Right renal cortex interstitium (tissue), 3 donors: ENCODE measurements around the gene IRF1. TPM values are rescaled to one million over a fixed set of nuclear protein-coding genes. Genes with fewer than 3 reads are reported as not detected.
"Not testable (repeated sequence)": the region's sequence is repeated elsewhere in the genome, so short reads cannot be mapped to it uniquely, and the experiment has no call there.

Experiments
- DNase-seq, 3 donors: peaks; one replicate each; pipeline ENCODE4 v3.0.0-alpha.2; 2013; ENCODE audit warnings: low read depth in 3 of 3, low spot score in 2 of 3
- polyA plus RNA-seq, 3 donors: library from polyadenylated mRNA; unstranded; fragments of 120-200 nt; gene quantifications; one replicate each; pipeline ENCODE4 v1.2.1, GENCODE V29; 2013; ENCODE audit not compliant: insufficient read length in 3 of 3

Gene IRF1
- polyA plus RNA-seq, 3 donors: 15.1 to 21.4 (median 18.2) TPM

DNA sequence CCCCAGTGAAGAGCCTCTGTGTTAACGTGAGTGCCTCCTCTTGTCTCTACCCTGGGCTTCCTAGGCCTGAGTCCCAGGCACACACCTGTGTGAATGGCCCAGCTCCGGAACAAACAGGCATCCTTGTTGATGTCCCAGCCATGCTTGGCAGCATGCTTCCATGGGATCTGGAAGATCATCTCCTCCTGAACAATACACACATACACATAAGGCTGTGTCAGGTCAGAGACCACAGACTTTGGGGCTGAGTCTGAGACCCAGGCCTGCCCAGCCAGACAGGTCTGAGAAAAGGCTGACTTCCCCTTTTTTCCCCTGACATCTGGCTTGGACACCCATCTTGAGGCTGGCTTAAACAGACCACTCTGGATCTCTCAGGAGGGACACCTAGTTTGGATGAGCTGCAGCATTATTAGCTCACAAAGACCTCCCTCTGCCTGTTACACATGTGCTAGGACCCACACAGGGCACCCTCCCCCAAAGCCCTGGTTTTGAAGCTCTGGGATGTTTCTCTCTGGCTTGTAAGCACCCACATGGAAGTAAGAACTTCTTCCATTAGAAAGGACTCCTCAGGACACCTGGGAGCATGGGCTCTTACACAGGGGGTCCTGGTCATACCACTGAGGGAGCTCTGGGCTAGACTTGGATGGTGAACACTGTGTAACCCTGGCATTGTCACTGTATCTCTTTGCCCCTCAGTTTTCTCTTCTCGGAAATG lies 2.6 kb downstream of the IRF1 start:
- no peak for DNase-seq

DNA sequence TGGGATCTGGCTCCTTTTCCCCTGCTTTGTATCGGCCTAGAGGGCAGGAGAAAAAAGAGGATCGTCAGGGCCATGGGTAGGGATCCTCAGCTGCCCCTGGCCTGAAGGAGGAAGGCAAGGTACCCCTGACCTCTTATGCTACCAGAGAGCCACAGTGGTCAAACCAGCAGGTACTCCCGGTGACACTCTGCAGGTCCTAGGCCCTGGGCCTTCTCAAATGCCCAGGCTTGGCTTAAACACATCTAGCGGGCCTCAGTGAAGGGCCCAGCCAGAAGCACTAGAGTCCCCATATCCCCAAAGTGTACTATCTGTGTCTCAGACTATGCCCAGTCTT lies 3.5 kb downstream of the IRF1 start:
- DNase-seq: no peak

DNA sequence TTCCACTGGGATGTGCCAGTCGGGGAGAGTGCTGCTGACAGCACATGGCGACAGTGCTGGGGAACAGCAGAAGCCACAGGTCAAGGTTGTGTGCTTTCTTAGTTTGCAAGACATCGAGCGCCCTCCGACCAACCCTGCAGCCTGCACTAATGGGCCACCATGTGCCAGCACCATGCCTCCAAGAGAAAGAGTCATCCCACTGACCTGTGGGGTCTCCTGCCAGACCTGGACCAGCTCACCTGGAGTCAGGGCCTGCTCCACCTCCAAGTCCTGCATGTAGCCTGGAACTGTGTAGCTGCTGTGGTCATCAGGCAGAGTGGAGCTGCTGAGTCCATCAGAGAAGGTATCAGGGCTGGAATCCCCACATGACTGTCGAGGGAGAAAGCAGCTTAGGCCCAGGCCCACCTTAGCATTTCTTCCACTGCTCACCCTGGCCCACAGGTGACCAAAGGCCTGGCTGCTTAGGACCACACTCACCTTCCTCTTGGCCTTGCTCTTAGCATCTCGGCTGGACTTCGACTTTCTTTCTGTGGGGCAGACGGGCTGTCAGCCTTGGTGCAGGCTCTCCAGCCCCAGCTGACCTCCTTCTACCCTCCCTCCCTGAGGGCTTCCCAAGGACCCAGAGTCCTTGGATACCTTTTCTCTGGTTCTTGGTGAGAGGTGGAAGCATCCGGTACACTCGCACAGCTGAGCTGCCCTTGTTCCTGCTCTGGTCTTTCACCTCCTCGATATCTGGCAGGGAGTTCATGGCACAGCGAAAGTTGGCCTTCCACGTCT lies 4.1 kb downstream of the IRF1 start:
- no peak for DNase-seq

DNA sequence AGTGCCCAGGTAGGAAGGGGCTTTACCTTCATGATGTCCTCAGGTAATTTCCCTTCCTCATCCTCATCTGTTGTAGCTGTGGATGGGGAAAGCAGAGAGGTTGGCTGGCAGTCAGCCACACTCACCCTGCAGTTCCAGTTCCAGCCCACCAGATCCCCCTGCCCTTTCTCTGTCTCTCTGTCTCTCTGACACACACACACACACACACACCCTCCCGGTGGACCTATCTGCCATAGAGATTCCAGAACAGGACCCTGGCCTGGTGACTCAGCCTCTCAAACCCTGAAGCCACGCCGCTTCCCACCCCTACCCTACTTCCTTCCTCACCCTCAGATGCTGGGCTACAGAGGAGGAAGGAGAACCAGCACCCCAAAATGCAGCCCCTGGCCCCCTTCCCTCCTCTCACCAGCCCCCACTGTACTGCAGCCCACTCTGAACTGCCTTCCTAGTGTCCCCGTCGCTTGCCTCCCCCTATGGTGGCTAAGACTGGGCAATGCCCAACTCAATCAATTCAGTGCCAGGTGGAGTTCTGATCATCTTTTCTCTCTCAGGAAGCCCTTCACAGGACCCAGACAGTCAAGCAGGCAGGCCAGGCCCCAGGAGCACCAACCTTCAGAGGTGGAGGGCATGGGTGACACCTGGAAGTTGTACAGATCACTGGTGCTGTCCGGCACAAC lies 4.8 kb downstream of the IRF1 start:
- no peak for DNase-seq

DNA sequence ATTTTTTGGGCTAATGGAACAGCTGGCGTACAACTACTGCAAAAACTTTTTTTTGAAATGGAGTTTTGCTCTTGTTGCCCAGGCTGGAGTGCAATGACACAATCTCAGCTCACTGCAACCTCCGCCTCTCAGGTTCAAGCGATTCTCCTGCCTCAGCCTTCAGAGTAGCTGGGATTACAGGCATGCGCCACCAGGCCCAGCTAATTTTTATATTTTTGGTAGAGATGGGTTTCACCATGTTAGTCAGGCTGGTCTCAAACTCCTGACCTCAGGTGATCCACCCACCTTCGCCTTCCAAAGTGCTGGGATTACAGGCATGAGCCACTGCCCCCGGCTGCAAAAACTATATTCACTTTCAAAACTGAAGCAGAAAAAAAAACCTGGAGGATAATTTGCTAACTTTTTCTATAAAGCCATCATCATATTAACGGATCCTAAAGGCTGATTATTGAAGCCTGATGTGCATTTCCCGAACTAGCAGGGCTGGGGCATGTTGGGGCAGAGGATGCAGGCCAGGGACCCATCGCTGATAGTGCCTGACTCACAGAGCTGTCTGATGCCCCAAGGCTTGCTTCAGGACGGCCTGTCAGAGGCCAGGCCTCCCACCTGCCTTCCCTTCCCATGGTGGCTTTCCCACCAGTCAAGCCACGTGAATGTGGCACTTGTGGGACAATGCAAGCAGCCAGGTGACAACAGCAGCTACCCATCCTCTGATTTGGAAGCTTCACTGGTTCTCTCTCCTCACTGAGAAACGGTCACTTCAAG lies 5.5 kb downstream of the IRF1 start:
- not testable (repeated sequence) for DNase-seq

DNA sequence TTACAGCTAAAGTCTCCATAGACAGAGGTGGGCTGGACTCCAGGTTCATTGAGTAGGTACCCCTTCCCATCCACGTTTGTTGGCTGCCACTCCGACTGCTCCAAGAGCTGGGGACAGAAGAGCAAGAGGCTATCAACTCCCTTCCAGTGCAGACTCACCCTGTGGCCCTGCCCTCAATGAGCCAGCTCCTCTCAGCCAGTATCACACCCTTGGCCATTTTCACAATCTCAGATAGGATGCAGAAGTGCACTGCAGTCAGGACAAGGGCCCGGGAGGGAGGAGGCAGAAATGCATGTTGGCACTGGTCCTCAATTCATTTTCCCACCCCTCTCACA lies 6.2 kb downstream of the IRF1 start:
- no peak for DNase-seq

DNA sequence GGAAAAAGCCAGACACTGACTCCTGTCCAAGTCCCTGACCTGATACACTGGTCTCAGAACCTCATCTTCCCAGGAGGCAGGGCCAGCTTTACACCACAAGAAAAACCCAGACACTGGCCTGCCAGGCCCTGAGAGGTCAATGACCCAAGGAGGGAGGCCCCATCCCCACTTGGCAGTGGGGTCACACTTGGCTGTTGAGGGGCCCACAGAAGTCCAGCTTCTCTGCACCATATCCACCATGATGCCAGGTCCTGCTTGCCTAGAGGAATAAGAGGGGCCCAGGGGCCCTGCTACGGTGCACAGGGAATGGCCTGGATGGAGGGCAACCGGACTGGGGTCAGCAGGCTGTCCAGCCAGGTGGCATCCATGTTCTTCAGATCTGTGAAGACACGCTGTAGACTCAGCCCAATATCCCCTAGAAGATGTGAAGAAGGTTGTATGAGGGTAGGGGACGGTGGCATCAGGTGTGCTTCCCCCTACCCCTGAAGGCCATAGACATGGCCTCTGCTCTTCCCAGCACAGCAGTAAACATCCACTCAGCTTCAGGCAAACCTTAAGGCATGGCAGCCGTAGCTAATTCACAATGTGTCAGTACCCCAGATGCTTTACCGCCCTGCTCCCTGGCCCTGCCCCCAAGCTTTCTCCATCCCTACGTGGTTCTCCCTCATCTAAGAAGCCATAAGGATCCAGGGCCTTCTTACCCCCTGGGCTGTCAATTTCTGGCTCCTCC lies 6.7 kb downstream of the IRF1 start:
- no peak for DNase-seq

DNA sequence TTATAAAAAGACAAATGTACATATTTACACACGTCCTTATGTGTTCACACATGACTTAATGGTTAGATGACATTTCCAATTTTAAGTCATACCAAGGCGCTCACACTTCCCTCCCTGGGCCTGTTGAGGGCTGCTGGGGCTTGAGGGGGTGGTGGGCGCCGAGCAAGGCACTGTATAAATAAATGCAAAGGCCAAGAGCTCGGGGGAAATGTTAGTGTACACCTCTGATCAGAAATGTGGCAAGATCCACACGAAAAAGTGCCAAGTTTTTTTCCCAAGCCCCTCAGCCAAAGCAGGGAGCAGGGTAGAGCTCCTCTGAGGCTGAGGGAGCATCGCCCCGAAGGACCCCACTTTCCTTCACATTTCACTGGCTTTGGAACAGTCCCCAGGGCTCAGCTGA lies 7.5 kb downstream of the IRF1 start:
- DNase-seq: no peak

DNA sequence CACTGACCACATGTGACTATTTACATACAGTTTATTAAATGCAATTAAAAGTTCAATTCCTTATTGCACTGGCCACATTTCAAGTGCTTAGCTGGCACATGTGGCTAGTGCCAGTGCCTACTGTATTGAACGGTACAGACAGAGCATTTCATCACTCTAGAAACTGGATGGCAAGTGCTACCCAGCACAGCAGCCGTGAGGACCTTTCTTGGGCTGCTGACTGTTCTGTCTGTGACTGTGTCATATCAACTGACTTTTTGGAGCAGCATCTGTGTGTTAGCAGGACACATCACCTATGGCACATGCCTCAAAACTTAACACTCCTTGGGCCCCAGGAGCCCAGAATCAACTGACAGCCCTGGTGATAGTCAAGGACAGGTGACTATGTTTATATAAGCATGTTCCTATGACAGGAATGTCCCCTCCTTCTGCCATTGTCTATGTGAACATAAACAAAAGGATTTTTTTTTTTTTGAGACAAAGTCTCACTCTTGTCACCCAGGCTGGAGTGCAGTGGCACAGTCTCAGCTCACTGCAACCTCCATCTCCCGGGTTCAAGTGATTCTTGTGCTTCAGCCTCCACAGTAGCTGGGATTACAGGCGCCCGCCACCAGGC lies 8.9 kb downstream of the IRF1 start:
- no peak for DNase-seq

DNA sequence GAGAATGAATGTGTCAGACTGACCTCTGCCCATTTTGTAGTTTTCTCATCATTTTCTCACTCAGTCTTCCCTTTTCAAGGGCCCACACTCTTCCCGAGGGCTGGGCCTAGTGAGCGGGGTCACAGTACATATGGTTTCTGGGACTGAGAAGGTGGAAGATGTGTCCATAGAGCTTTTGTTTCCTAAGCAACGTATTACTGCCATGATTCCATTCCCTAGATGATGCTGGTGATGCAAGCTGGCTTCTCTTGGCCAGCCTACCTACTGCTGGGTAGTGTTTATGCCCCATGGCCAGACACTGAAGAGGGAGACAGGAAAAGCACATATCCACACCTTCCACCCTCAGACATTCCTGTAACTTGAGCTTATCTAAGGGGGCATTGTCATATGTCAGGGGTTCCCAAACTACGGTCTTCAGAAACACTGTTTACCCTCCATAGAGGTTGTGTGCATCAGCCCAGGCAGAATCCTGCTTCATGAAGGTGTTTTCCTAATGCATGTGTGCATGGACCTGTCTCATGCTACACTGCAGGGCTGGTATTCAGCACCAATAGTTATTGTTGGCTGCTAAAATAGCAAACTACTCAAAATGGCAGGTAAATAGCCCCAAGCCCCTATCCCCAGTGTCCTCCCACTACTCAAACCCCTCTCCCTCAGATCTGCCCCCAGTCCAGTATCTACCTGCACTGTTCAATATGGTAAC lies 9.5 kb downstream of the IRF1 start:
- DNase-seq: no peak

DNA sequence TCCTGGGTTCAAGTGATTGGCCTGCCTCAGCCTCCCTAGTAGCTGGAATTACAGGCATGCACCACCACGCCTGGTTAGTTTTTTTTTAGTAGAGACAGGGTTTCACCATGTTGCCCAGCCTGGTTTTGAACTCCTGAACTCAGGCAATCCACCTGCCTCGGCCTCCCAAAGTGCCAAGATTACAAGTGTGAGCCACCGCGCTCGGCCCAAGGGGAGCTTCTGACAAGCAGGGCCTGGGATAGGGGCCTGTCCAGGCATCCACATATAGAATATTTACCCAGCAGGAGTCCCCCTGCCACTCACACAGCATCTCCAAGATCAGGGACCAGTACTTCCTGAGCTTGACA lies 10.1 kb downstream of the IRF1 start:
- DNase-seq: no peak

DNA sequence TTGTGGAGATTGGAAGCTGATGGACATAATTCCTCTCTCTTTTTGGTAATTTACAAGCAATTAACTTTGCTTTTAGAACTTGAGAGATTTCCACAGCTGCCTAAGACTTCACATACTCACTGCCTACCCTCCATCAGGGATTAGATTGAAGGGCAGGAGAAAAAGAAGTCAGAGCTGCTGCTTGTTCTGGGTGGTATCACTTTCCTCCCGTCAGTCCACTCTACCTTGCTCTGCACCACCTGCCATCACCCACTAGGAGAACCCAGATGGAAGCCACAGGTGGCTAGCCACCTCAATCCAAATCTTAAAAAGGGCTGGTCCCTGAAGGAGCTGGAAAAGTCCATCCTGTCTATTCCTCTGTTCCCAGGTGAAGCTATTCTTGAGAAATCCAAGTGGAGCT lies 10.5 kb downstream of the IRF1 start:
- no peak for DNase-seq

DNA sequence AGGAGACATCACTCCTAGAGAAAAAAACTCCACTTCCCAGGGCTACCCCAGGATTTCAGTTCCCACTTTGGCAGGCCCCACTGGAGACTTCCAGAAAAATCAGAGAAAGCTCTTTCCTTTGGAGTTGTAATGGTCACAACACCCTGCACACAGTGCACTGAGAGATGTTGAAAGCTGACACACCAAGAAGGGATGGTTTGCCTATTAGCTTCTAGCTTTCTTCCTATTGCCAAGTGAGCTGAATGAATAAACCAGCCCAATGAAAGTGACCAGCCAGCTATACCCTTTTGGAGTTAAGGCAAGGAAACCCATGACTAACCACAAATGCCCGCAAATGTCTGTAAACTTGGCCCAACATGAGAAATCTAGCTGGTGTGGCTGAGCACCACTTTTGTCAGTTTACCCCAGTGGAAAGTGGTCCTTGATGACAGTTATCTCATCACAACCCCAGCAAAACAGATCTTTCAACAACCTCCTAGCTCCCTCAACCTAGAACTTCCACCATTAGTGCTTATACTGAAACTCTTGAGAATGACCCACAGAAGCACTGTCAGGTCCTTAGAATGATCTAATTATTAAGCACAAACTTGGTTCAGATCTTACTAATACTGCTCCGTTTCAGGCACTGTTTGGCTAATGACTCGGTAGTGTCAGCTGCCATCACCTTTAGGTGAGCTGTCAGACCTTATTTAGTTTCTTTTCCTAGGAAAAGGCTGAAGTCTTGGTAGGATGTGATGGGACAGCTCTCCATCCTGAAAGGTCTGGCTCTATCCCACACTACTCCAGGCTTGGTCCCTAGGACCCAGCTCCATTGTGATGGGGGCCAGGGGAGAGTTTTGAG lies 11.2 kb downstream of the IRF1 start:
- DNase-seq: no peak

DNA sequence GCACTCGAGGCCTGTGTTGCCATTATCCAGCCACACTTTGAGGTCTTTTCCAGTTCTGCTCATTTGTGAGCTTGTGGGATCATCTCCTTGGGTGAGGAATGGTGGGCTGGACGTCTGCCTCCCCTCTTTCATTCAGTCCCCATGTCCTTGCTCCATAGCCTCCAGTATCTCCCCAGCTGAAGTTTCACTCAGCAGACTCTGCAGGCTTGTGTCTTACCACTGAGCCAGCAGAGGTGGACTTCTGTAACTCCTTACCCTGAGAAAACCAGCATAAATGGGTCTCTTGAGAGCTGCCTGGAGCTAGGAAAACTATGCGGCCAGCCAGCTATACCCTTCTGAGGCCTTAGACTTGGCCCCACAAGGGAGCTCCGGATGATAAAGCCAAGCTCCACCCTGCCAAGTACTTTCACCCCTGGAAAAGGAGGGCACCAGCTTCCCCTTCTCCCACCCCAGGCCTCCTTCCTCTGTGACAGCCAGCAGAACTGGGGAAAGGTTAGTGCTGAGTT lies 12.2 kb downstream of the IRF1 start:
- DNase-seq: no peak

DNA sequence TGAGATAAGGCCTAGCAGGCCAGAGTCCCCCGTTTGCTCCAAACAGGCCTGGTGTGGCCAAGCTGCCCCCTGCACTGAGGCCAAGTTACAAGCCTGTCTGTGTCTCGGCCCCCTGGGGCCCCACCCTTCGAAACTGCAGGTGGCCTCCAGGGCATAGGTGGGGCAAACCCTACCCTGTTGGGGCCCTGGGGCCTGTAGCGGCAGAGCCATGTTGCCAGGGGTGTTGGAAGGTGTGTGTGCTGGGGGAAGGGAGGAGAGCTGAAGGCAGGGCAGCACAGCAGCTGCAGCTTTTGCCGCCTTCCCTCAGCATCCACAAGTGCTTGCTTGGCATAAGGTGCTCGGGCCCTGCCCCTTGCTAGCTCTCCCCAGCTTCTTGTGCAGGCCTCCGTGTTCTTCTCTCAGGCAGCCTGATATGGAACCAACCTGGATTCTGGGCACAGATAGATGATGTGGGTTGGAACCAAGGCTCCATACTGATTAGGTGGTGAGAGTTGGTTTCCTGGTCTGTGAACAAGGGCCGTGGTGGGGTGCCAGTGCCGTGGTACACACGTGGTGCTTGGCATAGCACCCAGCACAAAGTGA lies 12.7 kb downstream of the IRF1 start:
- DNase-seq: no peak

DNA sequence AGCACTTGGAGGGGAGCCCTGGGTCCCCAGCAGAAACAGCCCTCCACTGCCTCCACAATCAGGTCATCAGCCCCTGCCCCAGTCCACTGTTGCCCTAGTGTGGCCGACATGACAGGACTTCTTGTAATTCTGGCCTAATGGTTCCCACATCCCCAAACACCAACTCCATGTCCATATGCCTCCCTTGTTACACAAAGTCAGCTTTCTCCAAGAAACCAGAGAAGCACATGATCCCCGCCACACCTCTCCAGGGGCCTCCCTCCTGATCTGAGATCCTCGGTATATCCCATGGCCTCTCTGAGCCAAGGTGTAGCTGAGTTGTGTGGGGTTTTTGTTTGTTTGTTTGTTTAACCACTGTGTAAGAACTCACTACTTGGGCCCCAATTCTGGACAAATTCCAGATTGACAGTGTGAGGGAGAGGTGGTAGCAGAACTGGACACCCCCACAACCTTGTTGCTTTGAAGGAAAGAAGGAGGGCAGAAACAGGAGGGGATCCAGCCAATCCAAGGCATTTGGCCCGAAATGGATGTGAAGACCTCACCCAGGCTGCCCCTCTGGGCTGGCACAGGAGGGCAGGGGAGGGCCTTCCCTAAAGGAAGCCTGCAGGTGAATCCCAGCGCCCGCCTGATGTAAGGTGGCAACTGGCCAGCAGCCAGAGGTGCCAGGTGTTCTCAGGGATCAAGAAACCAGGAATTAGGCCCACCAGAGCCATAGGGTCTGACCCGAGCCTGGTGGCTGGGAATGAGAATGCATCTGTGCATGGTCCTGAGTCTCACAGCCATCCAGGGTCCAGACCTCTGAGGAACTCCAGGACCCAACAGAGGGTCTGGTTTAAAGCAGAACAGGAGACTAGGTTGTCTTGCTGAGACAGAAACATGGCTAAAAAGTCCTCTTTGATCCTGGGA lies 13.4 kb downstream of the IRF1 start:
- DNase-seq: no peak
